22Rv1 (cell line): ENCODE measurements around the gene LENG9.
"Not testable (repeated sequence)": the region's sequence is repeated elsewhere in the genome, so short reads cannot be mapped to it uniquely, and the experiment has no call there.

Experiments used
- H3K27ac ChIP-seq: fragments of 450-650 bp; 2 replicates; pipeline ENCODE4 v1.5.1; 2017
- CTCF ChIP-seq: fragments of 450-650 bp; IDR thresholded peaks from 2 replicates; pipeline ENCODE4 v1.5.1; 2017; ENCODE audit warnings: mild to moderate bottlenecking
- ZFX ChIP-seq: fragments of 450-650 bp; IDR thresholded peaks from 2 replicates; pipeline ENCODE4 v1.6.1; 2017; ENCODE audit warnings: antibody characterized with exemption, borderline replicate concordance

Gene LENG9

GRCh38 chr19:54473071-54473891 is 9.7 kb upstream of the LENG9 start, which contains the start of gene CDC42EP5:
Gene CDC42EP5 (minus strand): TSS chr19:54473296. CDS start chr19:54465547, 7,749 bp downstream.
- H3K27ac ChIP-seq, result no peak within 1 kb of the TSS

GRCh38 chr19:54470991-54471782 is 7.6 kb upstream of the LENG9 start:
- H3K27ac ChIP-seq, result no peak overlapping the region
- TF ChIP-seq ZFX (no peak), CTCF (no peak)

More at GRCh38 chr19:54473071-54473891, 9.7 kb upstream of the LENG9 start, which contains the start of gene CDC42EP5:
- TF ChIP-seq CTCF, result no peak
- TF ChIP-seq ZFX, result no peak

GRCh38 chr19:54470276-54470887 is 6.8 kb upstream of the LENG9 start:
- no peak for TF ChIP-seq ZFX
- no peak overlapping the region for H3K27ac ChIP-seq

GRCh38 chr19:54469496-54469934 is 5.9 kb upstream of the LENG9 start:
- no peak overlapping the region for H3K27ac ChIP-seq

GRCh38 chr19:54466110-54466480 is 2.5 kb upstream of the LENG9 start:
- H3K27ac ChIP-seq, result not testable (repeated sequence)

More at GRCh38 chr19:54469496-54469934, 5.9 kb upstream of the LENG9 start:
- TF ChIP-seq ZFX, result no peak
- TF ChIP-seq CTCF, result no peak

- peak overlapping the region; percentile 99 for H3K27ac ChIP-seq
- TF ChIP-seq CTCF (no peak), ZFX (no peak)
Observed at GRCh38 chr19:54465426-54466109, 2.0 kb upstream of the LENG9 start.

GRCh38 chr19:54464630-54465425 is 1.2 kb upstream of the LENG9 start:
- TF ChIP-seq ZFX (no peak), CTCF (0 out of 2 replicates have a peak, but pooled peaks have one; percentile 3)
- H3K27ac ChIP-seq, result peak overlapping the region; percentile 99
